Activated T-helper 1 cell treated with anti-CD3 and anti-CD28 coated beads, Interleukin-12 subunit alpha, Interleukin-12 subunit beta, Interleukin-2, Interleukin-4 antibody, amounts not matched to agents 30 ng/mL and 10 ng/mL and 1 ng/mL, durations not matched to agents 14 hours and 24 hours and 36 hours (primary cell): Measurements from ENCODE around the gene ERLEC1. TPM values are rescaled to one million over a fixed set of nuclear protein-coding genes. Genes with fewer than 3 reads are reported as not detected.
A peak's percentile ranks its signal among the peaks of the same experiment; 100 is the strongest.
"Not testable (repeated sequence)": the region's sequence is repeated elsewhere in the genome, so short reads cannot be mapped to it uniquely, and the experiment has no call there.

Experiments used
- DNase-seq: peaks from one replicate; pipeline ENCODE4 v3.0.0; 2021; ENCODE audit warnings: low spot score
- H3K27ac Mint-ChIP-seq: one replicate; pipeline ENCODE4 v1.8.0; 2021; ENCODE audit warnings: mild to moderate bottlenecking, mixed read lengths
- H3K27me3 Mint-ChIP-seq: one replicate; pipeline ENCODE4 v1.8.0; 2022; ENCODE audit warnings: mild to moderate bottlenecking, moderate library complexity, mixed read lengths; ENCODE audit not compliant: insufficient read depth
- H3K36me3 Mint-ChIP-seq: one replicate; pipeline ENCODE4 v1.8.0; 2021; ENCODE audit warnings: low read depth, mixed read lengths
- H3K4me1 Mint-ChIP-seq: one replicate; pipeline ENCODE4 v1.8.0; 2021; ENCODE audit warnings: low read depth, mixed read lengths
- H3K4me3 Mint-ChIP-seq: one replicate; pipeline ENCODE4 v1.8.0; 2021; ENCODE audit warnings: mild to moderate bottlenecking, moderate library complexity, mixed read lengths
- H3K9me3 Mint-ChIP-seq: one replicate; pipeline ENCODE4 v1.8.0; 2021; ENCODE audit warnings: mixed read lengths
- intact Hi-C: fragments of 100-400 bp; cut with micrococcal nuclease; formaldehyde crosslinking; loops from one replicate; pipeline ENCODE4 v1.15.1; 2024
- total RNA-seq: library from RNA; stranded (reverse); gene quantifications from 2 replicates; pipeline ENCODE4 v1.2.3, GENCODE V29; 2022

The ERLEC1 gene
- total RNA-seq, 1 donor from 2014 or later = 28.4 TPM

DNA sequence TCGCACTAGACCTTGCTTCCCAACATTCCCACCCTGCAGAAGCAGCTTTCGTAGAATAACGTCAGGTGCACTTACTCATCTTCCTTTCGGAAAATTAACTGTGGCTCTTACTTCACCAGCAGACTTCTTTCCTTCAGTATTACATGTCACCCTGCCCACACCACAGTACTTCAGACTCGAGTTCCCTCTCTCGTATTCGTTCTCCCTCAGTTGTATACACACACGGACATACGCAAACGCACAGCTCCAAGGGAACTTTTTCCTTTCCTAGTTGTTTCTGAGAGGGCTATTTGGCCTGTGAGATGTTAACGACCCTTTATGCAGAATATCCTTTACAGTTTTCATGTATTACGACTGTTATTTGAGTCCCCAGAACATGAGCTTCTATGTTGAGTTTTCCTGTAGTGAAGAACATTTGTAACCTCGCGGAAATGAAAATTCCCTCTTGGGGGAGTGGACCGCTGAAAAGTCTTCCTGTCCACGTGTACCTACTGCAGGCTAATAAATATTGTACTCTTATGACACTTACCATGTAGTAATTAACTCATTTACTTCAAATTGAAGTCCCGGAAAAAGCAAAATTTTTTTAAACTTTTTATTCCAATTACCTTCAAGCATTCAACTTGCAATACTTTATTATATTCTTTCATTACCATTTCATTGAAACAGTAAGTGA lies 908 bp downstream of the ERLEC1 start:
- H3K27ac Mint-ChIP-seq = peak overlapping the region; percentile 97

DNA sequence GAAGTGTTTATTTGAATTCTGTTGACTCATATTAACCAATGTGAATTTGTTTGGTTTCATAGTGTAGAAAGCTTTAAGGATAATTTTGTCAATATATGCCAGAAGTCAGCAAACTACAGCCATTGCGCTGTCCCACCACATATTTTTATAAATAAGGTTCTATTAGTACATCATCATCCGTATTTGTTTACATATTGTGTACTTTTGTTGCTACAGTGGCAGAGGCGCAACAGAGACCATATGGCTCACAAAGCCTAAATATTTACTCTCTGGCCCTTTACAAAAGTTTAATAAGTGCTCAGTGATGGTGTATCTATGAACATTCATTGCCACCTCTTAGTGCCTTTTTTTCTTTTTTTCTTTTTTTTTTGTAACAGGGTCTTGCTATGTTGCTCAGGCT lies 6.4 kb downstream of the ERLEC1 start:
- H3K4me1 Mint-ChIP-seq = peaks cover 11% of the 10 kb centered on the region
- no peak overlapping the region for H3K27ac Mint-ChIP-seq
- peaks cover 4% of the 10 kb centered on the region for H3K36me3 Mint-ChIP-seq
- no peak for DNase-seq
- H3K4me3 Mint-ChIP-seq = no peak overlapping the region
- H3K27me3 Mint-ChIP-seq = no peaks in the 10 kb centered on the region
- H3K9me3 Mint-ChIP-seq = no peaks in the 10 kb centered on the region
- intact Hi-C loops = no loop called here

More for the DNA sequence above, 908 bp downstream of the ERLEC1 start:
- no peaks in the 10 kb centered on the region for H3K9me3 Mint-ChIP-seq
- peaks cover 47% of the 10 kb centered on the region for H3K4me1 Mint-ChIP-seq
- intact Hi-C loops = loop anchor here (1.0 to 10.0 kb wide), 12 partner anchors 20 to 1905 kb away; partner anchors contain the start of genes ACYP2, CHAC2, CLHC1 and EML6
- no peaks in the 10 kb centered on the region for H3K27me3 Mint-ChIP-seq
- H3K4me3 Mint-ChIP-seq = peak overlapping the region; percentile 99
- peaks cover 8% of the 10 kb centered on the region for H3K36me3 Mint-ChIP-seq
- DNase-seq = no peak

- H3K9me3 Mint-ChIP-seq = no peaks in the 10 kb centered on the region
Measured at GRCh38 chr2:53793821-53794220, 7.0 kb downstream of the ERLEC1 start.

DNA sequence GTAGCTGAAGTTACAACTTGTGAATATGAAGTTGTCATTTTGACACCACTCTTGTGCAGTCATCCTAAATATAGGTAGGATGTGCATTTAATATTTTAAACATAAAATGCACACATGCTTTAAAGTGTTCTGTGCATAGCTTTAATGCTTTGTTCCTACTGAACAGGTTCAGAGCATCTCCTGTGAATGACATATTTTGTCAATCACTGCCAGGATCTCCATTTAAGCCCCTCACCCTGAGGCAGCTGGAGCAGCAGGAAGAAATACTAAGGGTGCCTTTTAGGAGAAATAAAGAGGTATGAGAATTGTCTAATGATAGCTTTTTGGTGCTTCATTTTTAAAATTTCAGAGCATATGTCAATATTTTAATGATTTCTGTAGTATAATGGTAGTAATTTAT lies 14.7 kb downstream of the ERLEC1 start:
- Mint-ChIP-seq H3K27ac (no peak overlapping the region), H3K27me3 (no peaks in the 10 kb centered on the region), H3K4me1 (no peaks in the 10 kb centered on the region), H3K9me3 (no peaks in the 10 kb centered on the region), H3K4me3 (no peak overlapping the region), H3K36me3 (peaks cover 24% of the 10 kb centered on the region)
- no peak for DNase-seq
- intact Hi-C loops = no loop called here

More at GRCh38 chr2:53793821-53794220, 7.0 kb downstream of the ERLEC1 start:
- Mint-ChIP-seq H3K36me3 (peaks cover 4% of the 10 kb centered on the region), H3K4me1 (peaks cover 7% of the 10 kb centered on the region), H3K4me3 (no peak overlapping the region), H3K27ac (no peak overlapping the region), H3K27me3 (no peaks in the 10 kb centered on the region)
- intact Hi-C loops = no loop called here
- no peak for DNase-seq

DNA sequence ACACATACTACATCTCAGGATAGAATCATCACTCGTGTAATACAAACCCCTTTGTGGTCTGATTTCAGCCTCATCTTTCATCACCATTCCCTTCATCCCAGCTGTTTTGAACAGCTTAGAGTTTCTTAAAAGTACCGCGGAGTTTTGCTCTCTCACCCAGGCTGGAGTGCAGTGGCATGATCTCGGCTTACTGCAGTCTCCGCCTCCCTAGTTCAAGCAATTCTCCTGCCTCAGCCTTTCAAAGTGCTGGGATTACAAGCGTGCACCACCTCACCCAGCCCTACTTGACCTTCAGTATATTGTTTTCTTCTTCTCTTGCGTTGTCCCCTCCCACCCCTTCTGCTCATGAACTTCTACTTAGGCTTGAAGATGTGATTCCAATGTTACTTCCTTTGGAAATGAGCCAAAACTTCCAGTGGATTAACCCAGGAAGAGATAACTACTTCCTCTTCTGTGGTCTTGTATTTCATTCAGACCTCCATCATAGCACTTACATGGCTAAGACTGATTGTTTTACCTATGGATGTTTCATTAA lies 15.8 kb downstream of the ERLEC1 start:
- H3K4me1 Mint-ChIP-seq = no peaks in the 10 kb centered on the region
- H3K9me3 Mint-ChIP-seq = no peaks in the 10 kb centered on the region
- H3K4me3 Mint-ChIP-seq = no peak overlapping the region
- no peak overlapping the region for H3K27ac Mint-ChIP-seq
- DNase-seq = no peak
- intact Hi-C loops = no loop called here
- H3K36me3 Mint-ChIP-seq = peaks cover 29% of the 10 kb centered on the region
- H3K27me3 Mint-ChIP-seq = no peaks in the 10 kb centered on the region

DNA sequence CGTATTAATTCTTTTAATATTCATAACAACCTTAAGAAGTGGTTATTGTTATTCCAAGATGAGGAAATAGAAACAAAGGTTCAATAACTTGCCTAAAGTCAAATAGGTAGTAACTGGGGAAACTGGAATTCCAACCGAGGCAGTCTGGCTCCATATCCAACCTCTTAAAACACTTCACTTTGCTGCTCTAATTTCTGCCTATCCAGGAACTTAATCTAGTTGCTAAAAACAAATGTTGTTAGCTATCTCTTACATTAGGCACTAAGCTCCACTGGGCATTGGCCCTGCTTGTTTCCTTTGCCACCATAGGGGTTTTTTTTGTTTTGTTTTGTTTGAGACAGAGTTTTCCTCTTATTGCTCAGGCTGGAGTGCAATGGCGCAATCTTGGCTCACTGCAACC lies 24.8 kb downstream of the ERLEC1 start:
- intact Hi-C loops = no loop called here
- H3K27me3 Mint-ChIP-seq = no peaks in the 10 kb centered on the region
- DNase-seq = no peak
- no peaks in the 10 kb centered on the region for H3K9me3 Mint-ChIP-seq
- H3K4me1 Mint-ChIP-seq = no peaks in the 10 kb centered on the region
- H3K4me3 Mint-ChIP-seq = no peak overlapping the region
- no peak overlapping the region for H3K27ac Mint-ChIP-seq
- H3K36me3 Mint-ChIP-seq = peaks cover 34% of the 10 kb centered on the region

DNA sequence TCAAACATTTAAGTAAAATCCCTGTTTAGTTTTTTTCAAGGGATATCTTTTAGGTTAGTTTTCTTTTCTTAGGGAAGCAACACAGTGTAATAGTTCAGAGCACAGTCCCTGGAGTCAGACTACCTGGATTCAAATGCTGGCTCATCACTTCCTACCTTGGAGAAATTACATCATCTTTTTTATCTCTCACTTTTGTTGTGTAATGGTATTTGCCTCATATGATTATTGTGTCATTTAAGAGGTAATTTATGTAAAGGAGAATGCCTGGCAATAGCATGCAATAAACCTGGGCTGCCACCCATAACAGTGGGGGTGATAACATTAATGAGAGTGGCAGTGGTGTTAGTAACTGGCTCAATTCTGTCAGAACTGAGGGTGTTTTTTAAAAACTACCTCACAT lies 26.3 kb downstream of the ERLEC1 start:
- H3K27me3 Mint-ChIP-seq = no peaks in the 10 kb centered on the region
- no peak for DNase-seq
- peaks cover 41% of the 10 kb centered on the region for H3K36me3 Mint-ChIP-seq
- H3K27ac Mint-ChIP-seq = no peak overlapping the region
- no peaks in the 10 kb centered on the region for H3K4me1 Mint-ChIP-seq
- H3K4me3 Mint-ChIP-seq = no peak overlapping the region
- no peaks in the 10 kb centered on the region for H3K9me3 Mint-ChIP-seq
- intact Hi-C loops = no loop called here

- H3K4me3 Mint-ChIP-seq = no peak overlapping the region
- H3K4me1 Mint-ChIP-seq = no peaks in the 10 kb centered on the region
- H3K9me3 Mint-ChIP-seq = no peaks in the 10 kb centered on the region
- no peak overlapping the region for H3K27ac Mint-ChIP-seq
- no peaks in the 10 kb centered on the region for H3K27me3 Mint-ChIP-seq
- intact Hi-C loops = no loop called here
- DNase-seq = no peak
- H3K36me3 Mint-ChIP-seq = peaks cover 32% of the 10 kb centered on the region
Measured at GRCh38 chr2:53818854-53819435, 32.1 kb downstream of the ERLEC1 start.

DNA sequence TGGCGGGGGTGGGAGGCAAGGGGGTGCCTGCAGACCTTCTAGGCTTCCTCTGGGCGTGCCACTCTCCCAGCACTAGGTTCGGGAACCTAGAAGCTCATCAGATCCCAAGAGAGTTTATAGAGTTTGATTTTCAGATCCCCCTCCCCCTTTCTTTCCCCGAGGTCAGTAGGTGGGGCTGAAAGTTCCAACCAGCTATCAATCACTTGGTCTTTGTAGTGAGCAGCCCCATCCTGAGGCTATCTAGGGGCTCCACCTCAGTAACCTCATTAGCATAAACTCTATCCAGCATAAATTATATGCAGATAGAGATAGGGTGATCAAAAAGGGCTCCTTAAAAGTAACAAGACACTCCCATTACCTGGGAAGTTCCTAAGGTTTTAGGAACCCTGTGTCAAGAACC lies 32.8 kb downstream of the ERLEC1 start:
- no peak overlapping the region for H3K4me3 Mint-ChIP-seq
- H3K27ac Mint-ChIP-seq = no peak overlapping the region
- intact Hi-C loops = no loop called here
- no peak for DNase-seq
- H3K4me1 Mint-ChIP-seq = no peaks in the 10 kb centered on the region
- H3K27me3 Mint-ChIP-seq = no peaks in the 10 kb centered on the region
- no peaks in the 10 kb centered on the region for H3K9me3 Mint-ChIP-seq
- peaks cover 32% of the 10 kb centered on the region for H3K36me3 Mint-ChIP-seq

- Mint-ChIP-seq H3K36me3 (peaks cover 30% of the 10 kb centered on the region), H3K27ac (no peak overlapping the region), H3K27me3 (no peaks in the 10 kb centered on the region), H3K4me1 (no peaks in the 10 kb centered on the region), H3K9me3 (no peaks in the 10 kb centered on the region), H3K4me3 (no peak overlapping the region)
- no peak for DNase-seq
- intact Hi-C loops = no loop called here
Measured at GRCh38 chr2:53820048-53820447, 33.2 kb downstream of the ERLEC1 start.

GRCh38 chr2:53820711-53821110 lies 33.9 kb downstream of the ERLEC1 start:
- DNase-seq = no peak
- no peak overlapping the region for H3K4me3 Mint-ChIP-seq
- H3K36me3 Mint-ChIP-seq = peaks cover 23% of the 10 kb centered on the region
- H3K9me3 Mint-ChIP-seq = no peaks in the 10 kb centered on the region
- intact Hi-C loops = no loop called here
- H3K27ac Mint-ChIP-seq = no peak overlapping the region
- no peaks in the 10 kb centered on the region for H3K27me3 Mint-ChIP-seq
- no peaks in the 10 kb centered on the region for H3K4me1 Mint-ChIP-seq

DNA sequence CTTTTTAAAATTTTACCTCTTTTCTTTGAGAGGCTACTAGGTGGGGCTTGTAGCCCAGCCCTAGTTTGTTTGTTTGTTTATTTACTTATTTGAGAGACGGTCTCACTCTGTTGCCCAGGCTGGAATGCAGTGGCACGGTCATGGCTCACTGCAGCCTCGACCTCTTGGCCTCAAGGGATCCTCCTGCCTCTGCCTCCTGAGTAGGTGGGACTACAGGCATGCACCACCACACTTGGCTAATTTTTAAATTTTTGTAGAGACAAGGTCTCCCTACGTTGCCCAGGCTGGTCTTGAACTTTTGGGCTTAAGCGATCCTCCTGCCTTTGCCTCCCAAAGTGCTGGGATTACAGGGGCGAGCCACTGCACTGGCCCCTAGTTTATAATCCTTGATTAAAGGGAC lies 35.0 kb downstream of the ERLEC1 start:
- Mint-ChIP-seq H3K27ac (no peak overlapping the region), H3K27me3 (no peaks in the 10 kb centered on the region), H3K36me3 (peaks cover 17% of the 10 kb centered on the region), H3K9me3 (no peaks in the 10 kb centered on the region), H3K4me1 (no peaks in the 10 kb centered on the region), H3K4me3 (no peak overlapping the region)
- intact Hi-C loops = no loop called here
- no peak for DNase-seq

- intact Hi-C loops = not testable (repeated sequence)
Measured at GRCh38 chr2:53823639-53824038, 36.8 kb downstream of the ERLEC1 start.

More at GRCh38 chr2:53823639-53824038, 36.8 kb downstream of the ERLEC1 start:
- peak; percentile 4 for DNase-seq
- not testable (repeated sequence) for H3K9me3 Mint-ChIP-seq, H3K4me1 Mint-ChIP-seq, H3K4me3 Mint-ChIP-seq, H3K27me3 Mint-ChIP-seq, H3K27ac Mint-ChIP-seq
- peaks cover 11% of the 10 kb centered on the region for H3K36me3 Mint-ChIP-seq
